ENCODE measurements around the gene LSM11.

The LSM11 gene

DNA sequence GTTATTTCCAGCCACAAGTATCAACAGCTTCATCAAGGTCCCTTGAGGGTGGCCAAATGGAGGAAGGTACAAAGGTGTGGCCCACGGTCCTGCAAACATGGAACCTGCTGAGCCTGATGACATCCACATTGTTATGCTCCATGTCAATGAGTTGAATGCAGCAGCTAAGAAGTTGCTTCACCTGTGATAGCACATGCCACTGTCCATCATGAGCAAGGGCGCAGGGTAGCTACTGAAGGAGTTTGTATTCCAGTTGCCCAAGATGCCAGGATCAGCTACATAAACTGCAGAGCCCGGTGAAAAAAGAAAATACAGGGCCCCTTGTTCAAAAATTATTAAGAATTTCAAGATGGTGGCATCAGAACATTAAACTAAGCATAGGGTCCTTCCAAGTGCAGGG is 24.2 kb downstream of the LSM11 start:
- no peak overlapping the region for H3K18ac ChIP-seq (ENCODE audit: low read length)
- H3K9ac ChIP-seq (ENCODE audit: low read length): no peak overlapping the region
- no peak overlapping the region for H2AK5ac ChIP-seq (ENCODE audit: low read length)
- no CpG with 5 or more reads among the region's 3 CpGs for WGBS (ENCODE audit: extremely low coverage, insufficient coverage, insufficient read length)
- H3K27me3 ChIP-seq (ENCODE audit: insufficient read depth, low read length): no peaks in the 10 kb centered on the region
- H3K79me2 ChIP-seq (ENCODE audit: control insufficient read depth, insufficient read depth, low read length, poor library complexity): no peaks in the 10 kb centered on the region
- H3K14ac ChIP-seq (ENCODE audit: low read length): no peak overlapping the region
- H3K36me3 ChIP-seq (ENCODE audit: control insufficient read depth in 1 of 2, insufficient read depth in 2 of 2, low read length in 2 of 2): no peaks in the 10 kb centered on the region
- peak in 1 of 2 donors; percentile 12 for DNase-seq
- H3K4me1 ChIP-seq (ENCODE audit: control insufficient read depth in 1 of 2, insufficient read depth in 2 of 2, low read length in 2 of 2): no peaks in the 10 kb centered on the region
- no peak overlapping the region for H4K8ac ChIP-seq (ENCODE audit: low read depth, low read length)
- H3K27ac ChIP-seq (ENCODE audit: low read depth, low read length): no peak overlapping the region
- no peak overlapping the region for H4K12ac ChIP-seq (ENCODE audit: low read depth, low read length)
- no peak overlapping the region for H3K4ac ChIP-seq (ENCODE audit: low read depth, low read length)
- H4K91ac ChIP-seq (ENCODE audit: low read depth, low read length): no peak overlapping the region
- no peaks in the 10 kb centered on the region for H3K79me1 ChIP-seq (ENCODE audit: low read length)
- H2AFZ ChIP-seq (ENCODE audit: insufficient read depth, low read length, poor library complexity): no peak overlapping the region
- H2BK12ac ChIP-seq (ENCODE audit: low read length): no peak overlapping the region
- H3K9me3 ChIP-seq (ENCODE audit: insufficient read depth, low read depth, low read length): no peaks in the 10 kb centered on the region
- H2BK5ac ChIP-seq (ENCODE audit: low read depth, low read length, poor library complexity): no peak overlapping the region
- H3K4me2 ChIP-seq (ENCODE audit: low read length): no peak overlapping the region
- no peak overlapping the region for H2BK120ac ChIP-seq (ENCODE audit: insufficient read depth, low read length, poor library complexity)
- H3K23ac ChIP-seq (ENCODE audit: low read length): no peak overlapping the region
- H3K4me3 ChIP-seq (ENCODE audit: low read depth, low read length): no peak overlapping the region

DNA sequence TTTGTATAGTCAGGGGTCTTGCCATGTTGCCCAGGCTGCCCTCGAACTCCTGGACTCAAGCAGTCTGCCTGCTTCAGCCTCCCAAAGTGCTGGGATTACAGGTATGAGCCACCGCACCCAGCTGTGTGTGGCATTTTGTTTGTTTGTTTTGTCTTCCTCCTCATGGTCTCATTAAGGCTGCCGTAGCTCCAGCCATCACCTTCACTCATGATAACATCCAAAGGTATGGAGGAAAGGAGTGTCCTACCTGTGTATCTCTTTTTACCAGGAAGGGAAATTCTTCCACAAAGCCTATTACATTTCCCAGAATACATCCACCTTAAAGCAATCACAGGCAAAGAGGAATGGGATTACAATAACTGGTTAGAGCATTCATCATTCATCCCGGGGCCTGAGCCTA is 27.2 kb downstream of the LSM11 start:
- Histone ChIP-seq H3K4me2 (ENCODE audit: low read length) (no peak overlapping the region), H4K12ac (ENCODE audit: low read depth, low read length) (no peak overlapping the region), H4K8ac (ENCODE audit: low read depth, low read length) (no peak overlapping the region), H3K9ac (ENCODE audit: low read length) (no peak overlapping the region), H3K4me3 (ENCODE audit: low read depth, low read length) (no peak overlapping the region), H2BK5ac (ENCODE audit: low read depth, low read length, poor library complexity) (no peak overlapping the region), H3K79me1 (ENCODE audit: low read length) (no peaks in the 10 kb centered on the region), H2AFZ (ENCODE audit: insufficient read depth, low read length, poor library complexity) (no peak overlapping the region), H2BK120ac (ENCODE audit: insufficient read depth, low read length, poor library complexity) (no peak overlapping the region), H3K4ac (ENCODE audit: low read depth, low read length) (no peak overlapping the region), H2AK5ac (ENCODE audit: low read length) (no peak overlapping the region), H3K27me3 (ENCODE audit: insufficient read depth, low read length) (no peaks in the 10 kb centered on the region), H3K14ac (ENCODE audit: low read length) (no peak overlapping the region), H2BK12ac (ENCODE audit: low read length) (no peak overlapping the region), H3K4me1 (ENCODE audit: control insufficient read depth in 1 of 2, insufficient read depth in 2 of 2, low read length in 2 of 2) (no peaks in the 10 kb centered on the region), H3K23ac (ENCODE audit: low read length) (no peak overlapping the region), H3K79me2 (ENCODE audit: control insufficient read depth, insufficient read depth, low read length, poor library complexity) (no peaks in the 10 kb centered on the region), H3K27ac (ENCODE audit: low read depth, low read length) (no peak overlapping the region), H4K91ac (ENCODE audit: low read depth, low read length) (no peak overlapping the region), H3K18ac (ENCODE audit: low read length) (no peak overlapping the region), H3K36me3 (ENCODE audit: control insufficient read depth in 1 of 2, insufficient read depth in 2 of 2, low read length in 2 of 2) (no peaks in the 10 kb centered on the region), H3K9me3 (ENCODE audit: insufficient read depth, low read depth, low read length) (no peaks in the 10 kb centered on the region)
- no CpG with 5 or more reads among the region's 4 CpGs for WGBS (ENCODE audit: extremely low coverage, insufficient coverage, insufficient read length)
- DNase-seq: no peak

- no peaks in the 10 kb centered on the region for H3K79me1 ChIP-seq (ENCODE audit: low read length)
- no peak overlapping the region for H2AK5ac ChIP-seq (ENCODE audit: low read length)
- H2BK120ac ChIP-seq (ENCODE audit: insufficient read depth, low read length, poor library complexity): no peak overlapping the region
- H3K27ac ChIP-seq (ENCODE audit: low read depth, low read length): no peak overlapping the region
- no peak overlapping the region for H3K14ac ChIP-seq (ENCODE audit: low read length)
- no peak overlapping the region for H4K8ac ChIP-seq (ENCODE audit: low read depth, low read length)
- H3K4me3 ChIP-seq (ENCODE audit: low read depth, low read length): no peak overlapping the region
- H3K4me1 ChIP-seq (ENCODE audit: control insufficient read depth in 1 of 2, insufficient read depth in 2 of 2, low read length in 2 of 2): no peaks in the 10 kb centered on the region
- peaks cover 2% of the 10 kb centered on the region for H3K9me3 ChIP-seq (ENCODE audit: insufficient read depth, low read depth, low read length)
- no peak for DNase-seq
- no peak overlapping the region for H3K4me2 ChIP-seq (ENCODE audit: low read length)
- no peaks in the 10 kb centered on the region for H3K36me3 ChIP-seq (ENCODE audit: control insufficient read depth in 1 of 2, insufficient read depth in 2 of 2, low read length in 2 of 2)
- no peak overlapping the region for H4K12ac ChIP-seq (ENCODE audit: low read depth, low read length)
- no peak overlapping the region for H4K91ac ChIP-seq (ENCODE audit: low read depth, low read length)
- H2AFZ ChIP-seq (ENCODE audit: insufficient read depth, low read length, poor library complexity): no peak overlapping the region
- H2BK12ac ChIP-seq (ENCODE audit: low read length): no peak overlapping the region
- H3K9ac ChIP-seq (ENCODE audit: low read length): no peak overlapping the region
- H3K79me2 ChIP-seq (ENCODE audit: control insufficient read depth, insufficient read depth, low read length, poor library complexity): no peaks in the 10 kb centered on the region
- H3K18ac ChIP-seq (ENCODE audit: low read length): no peak overlapping the region
- H3K23ac ChIP-seq (ENCODE audit: low read length): no peak overlapping the region
- no peak overlapping the region for H2BK5ac ChIP-seq (ENCODE audit: low read depth, low read length, poor library complexity)
- no CpG with 5 or more reads among the region's 10 CpGs for WGBS (ENCODE audit: extremely low coverage, insufficient coverage, insufficient read length)
- H3K4ac ChIP-seq (ENCODE audit: low read depth, low read length): no peak overlapping the region
- no peaks in the 10 kb centered on the region for H3K27me3 ChIP-seq (ENCODE audit: insufficient read depth, low read length)
These were observed 28.6 kb downstream of the LSM11 start for GRCh38 chr5:157772127-157772526.

DNA sequence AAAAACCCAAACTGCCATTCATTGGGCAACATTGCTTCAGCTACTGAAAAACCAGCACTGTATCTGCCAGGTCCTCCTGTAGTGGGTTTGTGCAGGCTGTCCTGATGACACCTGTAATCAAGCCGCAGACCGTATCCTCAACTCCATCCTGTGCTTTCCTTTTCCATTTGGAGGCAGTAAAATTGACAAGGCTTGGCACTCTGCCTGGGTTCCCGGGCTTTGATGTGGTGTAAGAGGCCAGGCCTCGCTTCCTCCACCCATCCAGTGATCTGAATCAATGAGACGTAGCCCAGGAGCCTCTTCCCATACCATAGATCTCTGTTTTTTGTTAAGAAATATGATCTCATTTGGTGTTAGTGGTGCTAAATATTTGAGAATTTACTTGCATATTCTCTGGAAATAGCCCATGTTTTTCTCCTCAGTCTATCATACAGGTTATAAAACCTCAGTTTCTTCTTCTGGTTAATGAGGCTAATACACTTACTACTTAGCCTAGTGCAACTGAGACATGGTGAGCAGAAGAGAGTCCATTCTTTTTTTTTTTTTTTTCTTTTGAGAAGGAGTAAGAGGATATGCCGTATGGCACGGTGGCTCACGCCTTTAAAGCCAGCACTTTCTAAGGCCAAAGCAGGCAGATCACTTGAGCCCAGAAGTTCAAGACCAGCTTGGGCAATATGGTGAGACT is 34.8 kb downstream of the LSM11 start:
- H3K4me1 ChIP-seq (ENCODE audit: control insufficient read depth in 1 of 2, insufficient read depth in 2 of 2, low read length in 2 of 2): no peaks in the 10 kb centered on the region
- H3K4me2 ChIP-seq (ENCODE audit: low read length): no peak overlapping the region
- no peak overlapping the region for H3K18ac ChIP-seq (ENCODE audit: low read length)
- WGBS (ENCODE audit: extremely low coverage, insufficient coverage, insufficient read length): no CpG with 5 or more reads among the region's 8 CpGs
- no peak overlapping the region for H3K27ac ChIP-seq (ENCODE audit: low read depth, low read length)
- H3K4me3 ChIP-seq (ENCODE audit: low read depth, low read length): no peak overlapping the region
- H4K12ac ChIP-seq (ENCODE audit: low read depth, low read length): no peak overlapping the region
- H3K27me3 ChIP-seq (ENCODE audit: insufficient read depth, low read length): no peaks in the 10 kb centered on the region
- no peak overlapping the region for H2AK5ac ChIP-seq (ENCODE audit: low read length)
- H3K9me3 ChIP-seq (ENCODE audit: insufficient read depth, low read depth, low read length): peaks cover 2% of the 10 kb centered on the region
- no peaks in the 10 kb centered on the region for H3K79me1 ChIP-seq (ENCODE audit: low read length)
- no peak overlapping the region for H4K8ac ChIP-seq (ENCODE audit: low read depth, low read length)
- H2BK120ac ChIP-seq (ENCODE audit: insufficient read depth, low read length, poor library complexity): no peak overlapping the region
- H2AFZ ChIP-seq (ENCODE audit: insufficient read depth, low read length, poor library complexity): no peak overlapping the region
- no peak overlapping the region for H2BK12ac ChIP-seq (ENCODE audit: low read length)
- no peak overlapping the region for H4K91ac ChIP-seq (ENCODE audit: low read depth, low read length)
- no peak overlapping the region for H3K14ac ChIP-seq (ENCODE audit: low read length)
- H3K36me3 ChIP-seq (ENCODE audit: control insufficient read depth in 1 of 2, insufficient read depth in 2 of 2, low read length in 2 of 2): no peaks in the 10 kb centered on the region
- H3K9ac ChIP-seq (ENCODE audit: low read length): no peak overlapping the region
- H3K23ac ChIP-seq (ENCODE audit: low read length): no peak overlapping the region
- no peaks in the 10 kb centered on the region for H3K79me2 ChIP-seq (ENCODE audit: control insufficient read depth, insufficient read depth, low read length, poor library complexity)
- DNase-seq: no peak
- H3K4ac ChIP-seq (ENCODE audit: low read depth, low read length): no peak overlapping the region
- no peak overlapping the region for H2BK5ac ChIP-seq (ENCODE audit: low read depth, low read length, poor library complexity)

Measured in trophoblast cell (in vitro differentiated cells and primary cell).